ENCODE results near the gene FOXD3. TPM values are rescaled to one million over a fixed set of nuclear protein-coding genes. Genes with fewer than 3 reads are reported as not detected.

The FOXD3 gene
- total and polyA plus RNA-seq, 2 experiments from 2014 or later: 13.8 to 49.0 TPM

- ATAC-seq (no peak), DNase-seq (ENCODE audit: low spot score) (no peak)
- no peaks in the 10 kb centered on the region for H4K20me1 ChIP-seq (replicated peaks; ENCODE audit: insufficient read depth)
- peaks cover 7% of the 10 kb centered on the region for H3F3A ChIP-seq (replicated peaks; ENCODE audit: low read depth)
- H3K79me2 ChIP-seq (replicated peaks; ENCODE audit: insufficient read depth): no peaks in the 10 kb centered on the region
- H3K4me1 Mint-ChIP-seq: peaks cover 32% of the 10 kb centered on the region
- peaks cover 9% of the 10 kb centered on the region for H3K27me3 Mint-ChIP-seq (ENCODE audit: insufficient read depth, low read depth, poor library complexity)
- no peak overlapping the region for H2AFZ ChIP-seq
- no peak overlapping the region for H3K4me3 ChIP-seq
- peaks cover 21% of the 10 kb centered on the region for H3K4me1 ChIP-seq (ENCODE audit: insufficient read depth)
- no peak overlapping the region for H3K4me2 ChIP-seq
- no peak overlapping the region for H3K27ac ChIP-seq (ENCODE audit: low read depth)
- H3K36me3 ChIP-seq (ENCODE audit: insufficient read depth): no peaks in the 10 kb centered on the region
- H3K27ac Mint-ChIP-seq: no peak overlapping the region
- H3K9me3 Mint-ChIP-seq: peaks cover 11% of the 10 kb centered on the region
- H3K4me3 Mint-ChIP-seq: no peak overlapping the region
- no peaks in the 10 kb centered on the region for H3K27me3 ChIP-seq (ENCODE audit: insufficient read depth)
- no peak for TF ChIP-seq NANOG (IDR thresholded peaks at IDR 0.05; ENCODE audit: borderline replicate concordance)
- no peak for TF ChIP-seq EZH2phosphoT487 (IDR thresholded peaks at IDR 0.05; ENCODE audit: unreplicated experiment)
- TF ChIP-seq CREB1 (CRISPR knock-in tag; IDR thresholded peaks at IDR 0.05; ENCODE audit: low read depth): no peak
- no peak for TF ChIP-seq ZNF114 (CRISPR knock-in tag; IDR thresholded peaks at IDR 0.05)
- no peak for TF ChIP-seq CTCF (conservative IDR thresholded peaks at IDR 0.05; ENCODE audit: low read depth in 2 of 2)
- TF ChIP-seq, protein P1, sequence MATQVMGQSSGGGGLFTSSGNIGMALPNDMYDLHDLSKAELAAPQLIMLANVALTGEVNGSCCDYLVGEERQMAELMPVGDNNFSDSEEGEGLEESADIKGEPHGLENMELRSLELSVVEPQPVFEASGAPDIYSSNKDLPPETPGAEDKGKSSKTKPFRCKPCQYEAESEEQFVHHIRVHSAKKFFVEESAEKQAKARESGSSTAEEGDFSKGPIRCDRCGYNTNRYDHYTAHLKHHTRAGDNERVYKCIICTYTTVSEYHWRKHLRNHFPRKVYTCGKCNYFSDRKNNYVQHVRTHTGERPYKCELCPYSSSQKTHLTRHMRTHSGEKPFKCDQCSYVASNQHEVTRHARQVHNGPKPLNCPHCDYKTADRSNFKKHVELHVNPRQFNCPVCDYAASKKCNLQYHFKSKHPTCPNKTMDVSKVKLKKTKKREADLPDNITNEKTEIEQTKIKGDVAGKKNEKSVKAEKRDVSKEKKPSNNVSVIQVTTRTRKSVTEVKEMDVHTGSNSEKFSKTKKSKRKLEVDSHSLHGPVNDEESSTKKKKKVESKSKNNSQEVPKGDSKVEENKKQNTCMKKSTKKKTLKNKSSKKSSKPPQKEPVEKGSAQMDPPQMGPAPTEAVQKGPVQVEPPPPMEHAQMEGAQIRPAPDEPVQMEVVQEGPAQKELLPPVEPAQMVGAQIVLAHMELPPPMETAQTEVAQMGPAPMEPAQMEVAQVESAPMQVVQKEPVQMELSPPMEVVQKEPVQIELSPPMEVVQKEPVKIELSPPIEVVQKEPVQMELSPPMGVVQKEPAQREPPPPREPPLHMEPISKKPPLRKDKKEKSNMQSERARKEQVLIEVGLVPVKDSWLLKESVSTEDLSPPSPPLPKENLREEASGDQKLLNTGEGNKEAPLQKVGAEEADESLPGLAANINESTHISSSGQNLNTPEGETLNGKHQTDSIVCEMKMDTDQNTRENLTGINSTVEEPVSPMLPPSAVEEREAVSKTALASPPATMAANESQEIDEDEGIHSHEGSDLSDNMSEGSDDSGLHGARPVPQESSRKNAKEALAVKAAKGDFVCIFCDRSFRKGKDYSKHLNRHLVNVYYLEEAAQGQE (IDR thresholded peaks at IDR 0.05; ENCODE audit: unreplicated experiment): no peak
- TF ChIP-seq ZNF331 (CRISPR knock-in tag; IDR thresholded peaks at IDR 0.05; ENCODE audit: low read depth): no peak
- TF ChIP-seq JUNB (IDR thresholded peaks at IDR 0.05; ENCODE audit: unreplicated experiment): no peak
- TF ChIP-seq, protein P2, sequence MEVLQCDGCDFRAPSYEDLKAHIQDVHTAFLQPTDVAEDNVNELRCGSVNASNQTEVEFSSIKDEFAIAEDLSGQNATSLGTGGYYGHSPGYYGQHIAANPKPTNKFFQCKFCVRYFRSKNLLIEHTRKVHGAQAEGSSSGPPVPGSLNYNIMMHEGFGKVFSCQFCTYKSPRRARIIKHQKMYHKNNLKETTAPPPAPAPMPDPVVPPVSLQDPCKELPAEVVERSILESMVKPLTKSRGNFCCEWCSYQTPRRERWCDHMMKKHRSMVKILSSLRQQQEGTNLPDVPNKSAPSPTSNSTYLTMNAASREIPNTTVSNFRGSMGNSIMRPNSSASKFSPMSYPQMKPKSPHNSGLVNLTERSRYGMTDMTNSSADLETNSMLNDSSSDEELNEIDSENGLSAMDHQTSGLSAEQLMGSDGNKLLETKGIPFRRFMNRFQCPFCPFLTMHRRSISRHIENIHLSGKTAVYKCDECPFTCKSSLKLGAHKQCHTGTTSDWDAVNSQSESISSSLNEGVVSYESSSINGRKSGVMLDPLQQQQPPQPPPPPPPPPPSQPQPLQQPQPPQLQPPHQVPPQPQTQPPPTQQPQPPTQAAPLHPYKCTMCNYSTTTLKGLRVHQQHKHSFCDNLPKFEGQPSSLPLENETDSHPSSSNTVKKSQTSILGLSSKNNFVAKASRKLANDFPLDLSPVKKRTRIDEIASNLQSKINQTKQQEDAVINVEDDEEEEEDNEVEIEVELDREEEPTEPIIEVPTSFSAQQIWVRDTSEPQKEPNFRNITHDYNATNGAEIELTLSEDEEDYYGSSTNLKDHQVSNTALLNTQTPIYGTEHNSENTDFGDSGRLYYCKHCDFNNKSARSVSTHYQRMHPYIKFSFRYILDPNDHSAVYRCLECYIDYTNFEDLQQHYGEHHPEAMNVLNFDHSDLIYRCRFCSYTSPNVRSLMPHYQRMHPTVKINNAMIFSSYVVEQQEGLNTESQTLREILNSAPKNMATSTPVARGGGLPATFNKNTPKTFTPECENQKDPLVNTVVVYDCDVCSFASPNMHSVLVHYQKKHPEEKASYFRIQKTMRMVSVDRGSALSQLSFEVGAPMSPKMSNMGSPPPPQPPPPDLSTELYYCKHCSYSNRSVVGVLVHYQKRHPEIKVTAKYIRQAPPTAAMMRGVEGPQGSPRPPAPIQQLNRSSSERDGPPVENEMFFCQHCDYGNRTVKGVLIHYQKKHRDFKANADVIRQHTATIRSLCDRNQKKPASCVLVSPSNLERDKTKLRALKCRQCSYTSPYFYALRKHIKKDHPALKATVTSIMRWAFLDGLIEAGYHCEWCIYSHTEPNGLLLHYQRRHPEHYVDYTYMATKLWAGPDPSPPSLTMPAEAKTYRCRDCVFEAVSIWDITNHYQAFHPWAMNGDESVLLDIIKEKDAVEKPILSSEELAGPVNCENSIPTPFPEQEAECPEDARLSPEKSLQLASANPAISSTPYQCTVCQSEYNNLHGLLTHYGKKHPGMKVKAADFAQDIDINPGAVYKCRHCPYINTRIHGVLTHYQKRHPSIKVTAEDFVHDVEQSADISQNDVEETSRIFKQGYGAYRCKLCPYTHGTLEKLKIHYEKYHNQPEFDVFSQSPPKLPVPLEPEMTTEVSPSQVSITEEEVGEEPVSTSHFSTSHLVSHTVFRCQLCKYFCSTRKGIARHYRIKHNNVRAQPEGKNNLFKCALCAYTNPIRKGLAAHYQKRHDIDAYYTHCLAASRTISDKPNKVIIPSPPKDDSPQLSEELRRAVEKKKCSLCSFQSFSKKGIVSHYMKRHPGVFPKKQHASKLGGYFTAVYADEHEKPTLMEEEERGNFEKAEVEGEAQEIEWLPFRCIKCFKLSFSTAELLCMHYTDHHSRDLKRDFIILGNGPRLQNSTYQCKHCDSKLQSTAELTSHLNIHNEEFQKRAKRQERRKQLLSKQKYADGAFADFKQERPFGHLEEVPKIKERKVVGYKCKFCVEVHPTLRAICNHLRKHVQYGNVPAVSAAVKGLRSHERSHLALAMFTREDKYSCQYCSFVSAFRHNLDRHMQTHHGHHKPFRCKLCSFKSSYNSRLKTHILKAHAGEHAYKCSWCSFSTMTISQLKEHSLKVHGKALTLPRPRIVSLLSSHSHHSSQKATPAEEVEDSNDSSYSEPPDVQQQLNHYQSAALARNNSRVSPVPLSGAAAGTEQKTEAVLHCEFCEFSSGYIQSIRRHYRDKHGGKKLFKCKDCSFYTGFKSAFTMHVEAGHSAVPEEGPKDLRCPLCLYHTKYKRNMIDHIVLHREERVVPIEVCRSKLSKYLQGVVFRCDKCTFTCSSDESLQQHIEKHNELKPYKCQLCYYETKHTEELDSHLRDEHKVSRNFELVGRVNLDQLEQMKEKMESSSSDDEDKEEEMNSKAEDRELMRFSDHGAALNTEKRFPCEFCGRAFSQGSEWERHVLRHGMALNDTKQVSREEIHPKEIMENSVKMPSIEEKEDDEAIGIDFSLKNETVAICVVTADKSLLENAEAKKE (CRISPR knock-in tag; IDR thresholded peaks at IDR 0.05): no peak
- H3K36me3 Mint-ChIP-seq (ENCODE audit: low read depth): peaks cover 17% of the 10 kb centered on the region
- H3K9me2 ChIP-seq (ENCODE audit: insufficient read depth): no peaks in the 10 kb centered on the region; the same call in 1 of the 2 replicates
These were observed 15.1 kb upstream of the FOXD3 start for GRCh38 chr1:63307196-63307794.
